H1 (cell line): Measurements from ENCODE around the gene RNF5. TPM values are rescaled to one million over a fixed set of nuclear protein-coding genes. Genes with fewer than 3 reads are reported as not detected.

Experiments
- MAFK ChIP-seq: IDR thresholded peaks from 2 replicates; pipeline ENCODE4 v1.6.1; 2012; ENCODE audit warnings: low read depth, mild to moderate bottlenecking, improper control_type of control experiment, low read length
- NANOG ChIP-seq: IDR thresholded peaks from 2 replicates; pipeline ENCODE4 v1.6.1; 2011; ENCODE audit warnings: low read length, low read depth, mild to moderate bottlenecking, inconsistent platforms; ENCODE audit not compliant: insufficient read depth, poor library complexity, severe bottlenecking
- SIN3A ChIP-seq, 2 experiments: IDR thresholded peaks in 1 of 2; conservative IDR thresholded peaks in 1 of 2; 2 replicates each; pipeline ENCODE4 v1.6.1; 2011 to 2012; ENCODE audit warnings: low read length in 2 of 2, improper control_type of control experiment in 1 of 2, low read depth in 1 of 2, mild to moderate bottlenecking in 1 of 2
- polyA plus RNA-seq, 7 experiments: library from polyadenylated mRNA; depleted of rRNA in 3 of 7; stranded (reverse) in 5 of 7; unstranded in 2 of 7; fragments of >200 nt in 5 of 7; fragments of 200-250 nt in 2 of 7; gene quantifications; 1 replicate in 5 of 7; 2 replicates in 1 of 7; 4 replicates in 1 of 7; pipeline versions ENCODE4 v1.2.1 to v1.2.3, GENCODE V29; 2011 to 2013; ENCODE audit warnings: missing spikeins in 2 of 7, mixed read lengths in 2 of 7
- total RNA-seq: library from RNA; stranded (reverse); fragmentation: NEBNext Ultra II Directional; extraction: Animal tissue kit (Norgen Biotek cat#: 25700); gene quantifications from 2 replicates; pipeline ENCODE4 v1.2.1, GENCODE V29; 2021

The RNF5 gene
- total and polyA plus RNA-seq, 2 of the 8 experiments (the other 6 are each of a cell fraction or from before 2014, with no cell fraction given) = 90.0 to 158 TPM

DNA sequence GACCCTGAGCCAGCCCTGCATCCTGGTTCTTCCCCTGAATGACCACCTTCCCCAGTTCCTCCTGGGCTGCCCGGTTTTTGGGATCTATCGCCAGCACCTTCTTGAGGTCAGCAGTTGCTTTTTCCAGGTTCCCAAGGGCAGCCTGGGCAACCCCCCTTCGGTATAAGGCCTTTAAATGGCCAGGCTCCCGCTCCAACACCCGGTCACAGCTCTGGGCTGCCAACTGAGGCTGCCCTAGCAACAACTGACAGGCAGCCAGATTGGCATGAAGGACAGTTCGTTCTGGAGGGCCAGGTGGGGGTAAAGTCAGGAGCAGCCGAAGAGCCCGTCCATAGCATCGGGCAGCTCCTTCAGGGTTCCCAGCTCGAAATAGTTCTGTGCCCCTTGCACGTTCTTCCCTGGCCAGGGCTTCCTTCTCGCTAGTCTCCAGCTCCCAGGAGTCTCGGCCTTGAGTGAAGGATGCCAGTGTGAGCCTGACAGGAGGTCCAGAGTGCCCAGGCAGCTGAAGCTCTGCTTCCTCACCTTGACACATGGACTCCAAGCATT, 49.4 kb upstream of the RNF5 start (continued):
- TF ChIP-seq SIN3A (conservative IDR thresholded peaks at IDR 0.05 in 1 of 2, IDR thresholded peaks at IDR 0.05 in 1 of 2; ENCODE audit: low read depth in 1 of 2, low read length in 2 of 2) (no peak), MAFK (no peak), NANOG (no peak)
- TF ChIP-seq, all 59 proteins: peak for 0
